ENCODE measurements around the gene DSCAML1.

Gene DSCAML1

DNA sequence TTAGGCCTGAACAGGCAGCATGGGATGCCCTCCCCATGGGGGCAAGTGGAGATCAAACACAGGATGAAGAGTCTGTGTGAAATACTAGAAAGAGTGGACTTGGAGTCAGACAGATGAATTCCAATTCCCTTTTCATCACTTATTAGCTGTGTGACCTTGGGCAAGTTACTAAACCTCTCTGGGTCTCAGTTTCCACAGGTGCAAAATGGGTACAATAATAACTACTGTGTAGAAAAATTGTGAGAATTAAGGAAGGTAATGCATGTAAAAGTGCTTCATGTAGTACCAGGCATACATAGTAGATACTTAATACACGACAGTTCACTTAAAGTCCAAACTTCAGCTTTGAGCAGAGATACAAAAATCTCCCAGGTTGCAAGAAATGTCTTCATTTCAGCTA is 176.4 kb downstream of the DSCAML1 start:
- Histone ChIP-seq H3K9me3 (ENCODE audit: control insufficient read depth, low read length) (peaks cover 6% of the 10 kb centered on the region), H3K27me3 (replicated peaks; ENCODE audit: control insufficient read depth, insufficient read depth, low read length) (peaks cover 49% of the 10 kb centered on the region), H3K4me1 (ENCODE audit: control insufficient read depth, insufficient read depth, low read length) (no peaks in the 10 kb centered on the region), H3K4me3 (ENCODE audit: low read length) (no peak overlapping the region), H3K36me3 (ENCODE audit: control insufficient read depth, insufficient read depth, low read length, severe bottlenecking) (no peaks in the 10 kb centered on the region), H3K9ac (ENCODE audit: low read length) (no peak overlapping the region)
- no peak for DNase-seq (ENCODE audit: low read depth)

GRCh38 chr11:117620086-117620485 is 176.9 kb downstream of the DSCAML1 start:
- no peaks in the 10 kb centered on the region for H3K4me1 ChIP-seq (ENCODE audit: control insufficient read depth, insufficient read depth, low read length)
- H3K36me3 ChIP-seq (ENCODE audit: control insufficient read depth, insufficient read depth, low read length, severe bottlenecking): no peaks in the 10 kb centered on the region
- H3K9ac ChIP-seq (ENCODE audit: low read length): no peak overlapping the region
- H3K27me3 ChIP-seq (replicated peaks; ENCODE audit: control insufficient read depth, insufficient read depth, low read length): peaks cover 50% of the 10 kb centered on the region
- no peak for DNase-seq (ENCODE audit: low read depth)
- H3K4me3 ChIP-seq (ENCODE audit: low read length): no peak overlapping the region
- H3K9me3 ChIP-seq (ENCODE audit: control insufficient read depth, low read length): peaks cover 6% of the 10 kb centered on the region

DNA sequence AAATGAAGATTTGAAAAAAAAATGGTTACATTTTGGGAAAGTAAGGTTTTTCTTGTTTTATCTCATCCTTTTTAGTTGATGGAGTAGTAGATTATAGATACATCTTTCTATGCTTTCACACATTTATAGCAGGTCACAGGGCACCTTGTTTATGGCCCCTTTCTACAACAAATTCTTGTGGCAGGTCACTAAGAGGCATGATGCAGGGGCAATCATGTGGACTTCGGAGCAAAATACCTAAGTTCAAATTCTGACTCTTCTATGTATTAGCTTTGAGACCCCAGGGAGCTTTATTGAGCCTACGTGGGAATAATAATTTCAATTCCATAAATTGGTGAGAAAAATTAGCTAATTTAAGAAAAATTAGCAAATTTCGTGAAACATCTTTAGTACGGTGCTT is 177.4 kb downstream of the DSCAML1 start:
- DNase-seq (ENCODE audit: low read depth): no peak
- H3K36me3 ChIP-seq (ENCODE audit: control insufficient read depth, insufficient read depth, low read length, severe bottlenecking): no peaks in the 10 kb centered on the region
- no peak overlapping the region for H3K4me3 ChIP-seq (ENCODE audit: low read length)
- H3K9me3 ChIP-seq (ENCODE audit: control insufficient read depth, low read length): peaks cover 8% of the 10 kb centered on the region
- peaks cover 49% of the 10 kb centered on the region for H3K27me3 ChIP-seq (replicated peaks; ENCODE audit: control insufficient read depth, insufficient read depth, low read length)
- no peak overlapping the region for H3K9ac ChIP-seq (ENCODE audit: low read length)
- H3K4me1 ChIP-seq (ENCODE audit: control insufficient read depth, insufficient read depth, low read length): no peaks in the 10 kb centered on the region

DNA sequence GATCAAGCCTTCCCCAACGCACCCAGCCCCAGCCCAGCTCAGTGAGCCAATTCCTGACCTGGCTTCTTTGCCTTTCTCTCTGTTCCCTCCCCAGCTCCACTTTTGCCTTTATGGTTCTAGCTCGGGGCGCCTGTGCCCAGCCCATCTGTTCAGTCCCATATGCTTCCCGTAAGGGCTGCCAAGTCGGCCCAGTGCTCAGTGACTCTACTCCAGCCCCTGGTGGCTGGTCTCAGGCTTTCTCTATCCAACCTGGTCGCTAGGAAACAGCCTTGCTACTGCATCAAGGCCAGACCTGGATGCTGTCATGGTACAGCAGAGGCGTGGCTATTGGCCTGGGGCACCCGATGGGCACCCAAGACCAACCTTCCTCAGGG is 178.0 kb downstream of the DSCAML1 start:
- Histone ChIP-seq H3K27me3 (replicated peaks; ENCODE audit: control insufficient read depth, insufficient read depth, low read length) (peaks cover 53% of the 10 kb centered on the region), H3K9me3 (ENCODE audit: control insufficient read depth, low read length) (peaks cover 11% of the 10 kb centered on the region), H3K9ac (ENCODE audit: low read length) (no peak overlapping the region), H3K4me1 (ENCODE audit: control insufficient read depth, insufficient read depth, low read length) (no peaks in the 10 kb centered on the region), H3K36me3 (ENCODE audit: control insufficient read depth, insufficient read depth, low read length, severe bottlenecking) (no peaks in the 10 kb centered on the region), H3K4me3 (ENCODE audit: low read length) (no peak overlapping the region)
- no peak for DNase-seq (ENCODE audit: low read depth)

DNA sequence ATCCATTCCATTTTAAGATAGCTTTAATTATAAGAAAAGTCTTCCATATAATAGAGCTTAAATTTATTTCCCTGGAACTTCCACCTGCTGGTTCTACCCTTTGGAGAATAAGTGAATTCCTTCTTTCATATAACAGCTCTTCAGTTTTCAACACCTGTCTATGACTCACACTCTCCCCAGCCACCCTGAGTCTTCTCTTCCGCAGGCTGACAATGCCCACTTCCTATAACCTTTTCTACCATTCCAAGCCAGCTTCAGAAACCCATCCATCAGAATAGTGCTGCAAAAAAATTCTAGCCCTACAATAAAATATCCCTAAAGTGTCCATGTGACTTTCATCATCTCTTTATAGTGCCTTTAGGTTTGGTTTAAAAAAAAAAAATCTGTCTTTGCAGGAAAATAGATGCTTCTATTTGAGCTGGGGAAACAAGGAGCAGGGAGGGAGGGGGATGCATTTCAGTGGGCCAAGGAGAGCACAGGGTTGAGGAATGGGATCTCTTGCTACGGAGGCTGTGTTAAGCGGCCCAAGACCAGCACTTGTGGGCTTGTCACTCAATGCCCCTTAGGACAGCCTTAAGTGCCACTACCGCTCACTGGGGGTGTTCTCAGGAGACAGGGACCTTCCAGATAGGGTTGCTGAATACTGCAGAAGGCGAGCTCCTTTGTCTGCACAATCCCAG is 178.6 kb downstream of the DSCAML1 start:
- Histone ChIP-seq H3K9ac (ENCODE audit: low read length) (no peak overlapping the region), H3K27me3 (replicated peaks; ENCODE audit: control insufficient read depth, insufficient read depth, low read length) (peaks cover 49% of the 10 kb centered on the region), H3K4me3 (ENCODE audit: low read length) (no peak overlapping the region), H3K36me3 (ENCODE audit: control insufficient read depth, insufficient read depth, low read length, severe bottlenecking) (no peaks in the 10 kb centered on the region), H3K4me1 (ENCODE audit: control insufficient read depth, insufficient read depth, low read length) (no peaks in the 10 kb centered on the region), H3K9me3 (ENCODE audit: control insufficient read depth, low read length) (peaks cover 11% of the 10 kb centered on the region)
- DNase-seq (ENCODE audit: low read depth): no peak

- Histone ChIP-seq H3K27me3 (replicated peaks; ENCODE audit: control insufficient read depth, insufficient read depth, low read length) (peaks cover 54% of the 10 kb centered on the region), H3K4me3 (ENCODE audit: low read length) (no peak overlapping the region)
- DNase-seq (ENCODE audit: low read depth): no peak
These were observed 180.0 kb downstream of the DSCAML1 start for GRCh38 chr11:117616979-117617378.

DNA sequence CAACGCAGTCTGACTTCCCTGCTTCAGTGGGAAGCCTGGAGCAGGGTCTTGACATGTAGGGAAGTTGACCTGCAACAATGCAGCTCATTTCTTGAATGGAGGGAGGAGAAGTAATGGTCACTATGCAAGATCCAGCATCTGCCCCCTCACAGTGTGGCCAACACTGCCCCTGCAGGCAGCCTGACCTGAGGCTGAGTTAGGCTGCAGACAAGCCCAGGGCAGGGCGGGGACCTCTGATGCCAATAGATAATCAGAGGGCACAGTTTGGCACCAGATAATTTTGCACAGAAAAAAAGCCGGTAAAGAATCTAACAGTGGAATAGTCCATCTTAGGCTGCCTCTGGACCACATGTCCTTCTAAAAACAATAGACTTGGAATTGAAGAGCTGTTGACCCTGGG is 182.3 kb downstream of the DSCAML1 start:
- no peaks in the 10 kb centered on the region for H3K4me1 ChIP-seq (ENCODE audit: control insufficient read depth, insufficient read depth, low read length)
- no peak overlapping the region for H3K9ac ChIP-seq (ENCODE audit: low read length)
- no peak for DNase-seq (ENCODE audit: low read depth)
- no peak overlapping the region for H3K4me3 ChIP-seq (ENCODE audit: low read length)
- H3K27me3 ChIP-seq (replicated peaks; ENCODE audit: control insufficient read depth, insufficient read depth, low read length): peaks cover 53% of the 10 kb centered on the region
- peaks cover 5% of the 10 kb centered on the region for H3K9me3 ChIP-seq (ENCODE audit: control insufficient read depth, low read length)
- H3K36me3 ChIP-seq (ENCODE audit: control insufficient read depth, insufficient read depth, low read length, severe bottlenecking): no peaks in the 10 kb centered on the region

More at GRCh38 chr11:117616979-117617378, 180.0 kb downstream of the DSCAML1 start:
- H3K9ac ChIP-seq (ENCODE audit: low read length): no peak overlapping the region
- H3K36me3 ChIP-seq (ENCODE audit: control insufficient read depth, insufficient read depth, low read length, severe bottlenecking): no peaks in the 10 kb centered on the region
- H3K9me3 ChIP-seq (ENCODE audit: control insufficient read depth, low read length): peaks cover 11% of the 10 kb centered on the region
- H3K4me1 ChIP-seq (ENCODE audit: control insufficient read depth, insufficient read depth, low read length): no peaks in the 10 kb centered on the region

DNA sequence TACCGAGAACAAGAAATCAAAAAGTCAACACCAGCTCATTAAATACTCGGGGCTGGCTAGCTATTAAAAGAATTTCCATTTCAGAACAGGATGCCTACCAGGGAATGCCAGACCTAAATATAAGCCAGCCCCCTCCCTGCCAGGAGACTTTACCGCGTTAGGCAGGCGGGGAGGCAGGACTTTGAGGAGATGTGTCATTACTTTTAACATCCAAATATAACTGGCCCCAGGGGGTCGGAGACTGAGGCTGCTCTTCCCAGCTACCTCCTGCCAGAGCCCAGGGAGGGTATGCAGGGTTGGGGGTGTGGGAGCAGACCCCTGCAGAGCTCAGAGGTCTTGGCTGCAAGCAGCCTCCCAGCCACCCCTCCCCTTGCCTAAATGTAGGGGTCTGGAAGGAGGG is 183.5 kb downstream of the DSCAML1 start:
- H3K9ac ChIP-seq (ENCODE audit: low read length): no peak overlapping the region
- DNase-seq (ENCODE audit: low read depth): no peak

DNA sequence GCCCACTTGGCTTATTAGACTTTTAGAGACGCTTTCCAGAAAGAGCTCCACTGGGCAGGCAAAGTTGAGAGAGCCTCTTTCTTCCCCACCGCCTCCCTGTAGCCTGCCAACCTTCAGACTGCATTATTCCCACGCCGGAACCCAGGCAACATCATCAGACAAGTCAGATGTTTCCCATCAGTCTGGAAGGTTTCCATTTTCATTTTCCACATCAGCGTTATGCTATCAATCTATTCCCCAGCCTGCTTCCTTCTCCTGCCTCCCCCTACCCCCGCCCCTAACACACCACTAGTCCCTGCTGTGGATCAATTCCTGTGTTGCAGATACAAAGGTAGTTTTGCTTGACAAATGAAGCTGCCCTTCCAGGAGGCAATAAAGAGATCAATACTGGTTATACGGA is 184.8 kb downstream of the DSCAML1 start:
- Histone ChIP-seq H3K36me3 (ENCODE audit: control insufficient read depth, insufficient read depth, low read length, severe bottlenecking) (no peaks in the 10 kb centered on the region), H3K4me1 (ENCODE audit: control insufficient read depth, insufficient read depth, low read length) (no peaks in the 10 kb centered on the region), H3K27me3 (replicated peaks; ENCODE audit: control insufficient read depth, insufficient read depth, low read length) (peaks cover 41% of the 10 kb centered on the region), H3K9me3 (ENCODE audit: control insufficient read depth, low read length) (peaks cover 5% of the 10 kb centered on the region), H3K9ac (ENCODE audit: low read length) (no peak overlapping the region), H3K4me3 (ENCODE audit: low read length) (no peak overlapping the region)
- DNase-seq (ENCODE audit: low read depth): no peak

More for the DNA sequence above, 183.5 kb downstream of the DSCAML1 start:
- Histone ChIP-seq H3K4me3 (ENCODE audit: low read length) (no peak overlapping the region), H3K27me3 (replicated peaks; ENCODE audit: control insufficient read depth, insufficient read depth, low read length) (peaks cover 48% of the 10 kb centered on the region), H3K9me3 (ENCODE audit: control insufficient read depth, low read length) (peaks cover 5% of the 10 kb centered on the region), H3K36me3 (ENCODE audit: control insufficient read depth, insufficient read depth, low read length, severe bottlenecking) (no peaks in the 10 kb centered on the region), H3K4me1 (ENCODE audit: control insufficient read depth, insufficient read depth, low read length) (no peaks in the 10 kb centered on the region)

- no peak for DNase-seq (ENCODE audit: low read depth)
- no peak overlapping the region for H3K9ac ChIP-seq (ENCODE audit: low read length)
- no peaks in the 10 kb centered on the region for H3K36me3 ChIP-seq (ENCODE audit: control insufficient read depth, insufficient read depth, low read length, severe bottlenecking)
- H3K4me1 ChIP-seq (ENCODE audit: control insufficient read depth, insufficient read depth, low read length): no peaks in the 10 kb centered on the region
- H3K4me3 ChIP-seq (ENCODE audit: low read length): no peak overlapping the region
- peaks cover 37% of the 10 kb centered on the region for H3K27me3 ChIP-seq (replicated peaks; ENCODE audit: control insufficient read depth, insufficient read depth, low read length)
- H3K9me3 ChIP-seq (ENCODE audit: control insufficient read depth, low read length): peaks cover 5% of the 10 kb centered on the region
These were observed 186.1 kb downstream of the DSCAML1 start for GRCh38 chr11:117610901-117611300.

DNA sequence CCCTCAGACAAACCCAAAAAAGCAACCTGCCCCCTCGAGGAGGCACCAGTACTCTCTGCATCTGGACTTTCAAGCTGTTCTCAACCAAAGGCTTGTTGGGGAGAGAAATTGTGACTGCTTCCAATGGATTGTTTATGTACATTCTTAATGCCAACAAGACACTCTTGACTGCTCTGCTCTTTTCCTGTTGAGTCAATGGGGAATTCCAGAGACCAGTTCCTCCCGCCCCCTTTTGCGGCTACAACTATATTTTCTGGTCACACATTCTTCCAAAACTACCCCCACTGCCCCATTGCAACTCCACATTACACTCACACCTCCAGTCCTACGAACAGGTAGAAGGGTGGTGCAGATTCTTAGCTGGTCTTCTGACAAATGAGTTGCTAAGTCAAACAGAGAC is 187.0 kb downstream of the DSCAML1 start:
- Histone ChIP-seq H3K4me1 (ENCODE audit: control insufficient read depth, insufficient read depth, low read length) (no peaks in the 10 kb centered on the region), H3K27me3 (replicated peaks; ENCODE audit: control insufficient read depth, insufficient read depth, low read length) (peaks cover 35% of the 10 kb centered on the region), H3K36me3 (ENCODE audit: control insufficient read depth, insufficient read depth, low read length, severe bottlenecking) (no peaks in the 10 kb centered on the region), H3K9ac (ENCODE audit: low read length) (no peak overlapping the region), H3K9me3 (ENCODE audit: control insufficient read depth, low read length) (peaks cover 5% of the 10 kb centered on the region), H3K4me3 (ENCODE audit: low read length) (no peak overlapping the region)
- no peak for DNase-seq (ENCODE audit: low read depth)

DNA sequence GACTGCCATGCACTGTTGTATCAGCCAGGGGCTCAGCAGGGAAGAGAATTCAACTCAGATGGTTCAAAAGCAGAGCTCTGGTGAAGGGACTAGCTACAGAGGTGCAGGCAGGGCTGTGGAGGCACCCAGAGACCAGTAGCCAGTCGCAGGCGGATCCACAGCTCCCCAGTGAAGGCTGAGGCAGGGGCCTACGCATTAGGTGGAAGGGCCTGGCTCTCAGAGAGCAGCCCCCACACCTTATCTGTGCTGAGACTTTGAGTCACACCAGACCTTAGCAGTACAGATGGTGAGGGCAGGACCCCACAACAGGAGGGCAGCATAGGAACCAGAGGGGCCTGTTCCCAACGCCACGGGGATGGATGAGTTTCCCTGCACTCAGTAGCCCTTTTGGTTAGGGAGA is 189.6 kb downstream of the DSCAML1 start:
- H3K9ac ChIP-seq (ENCODE audit: low read length): no peak overlapping the region
- H3K36me3 ChIP-seq (ENCODE audit: control insufficient read depth, insufficient read depth, low read length, severe bottlenecking): no peaks in the 10 kb centered on the region
- no peaks in the 10 kb centered on the region for H3K4me1 ChIP-seq (ENCODE audit: control insufficient read depth, insufficient read depth, low read length)
- H3K9me3 ChIP-seq (ENCODE audit: control insufficient read depth, low read length): no peaks in the 10 kb centered on the region
- H3K4me3 ChIP-seq (ENCODE audit: low read length): no peak overlapping the region
- DNase-seq (ENCODE audit: low read depth): no peak
- H3K27me3 ChIP-seq (replicated peaks; ENCODE audit: control insufficient read depth, insufficient read depth, low read length): peaks cover 30% of the 10 kb centered on the region

Data from adipocyte (in vitro differentiated cells).